GM21737 (cell line): ENCODE data around the gene STRIT1.
"Not testable (repeated sequence)": the region's sequence is repeated elsewhere in the genome, so short reads cannot be mapped to it uniquely, and the experiment has no call there.

Experiments used
- ATAC-seq: cut with Tn5 transposase; IDR thresholded peaks from one replicate; pipeline ENCODE4 v1.9.1; 2021; ENCODE audit warnings: mild to moderate bottlenecking, moderate library complexity; ENCODE audit not compliant: unreplicated experiment

The STRIT1 gene

GRCh38 chr3:155274435-155274834 is 19.0 kb downstream of the STRIT1 start:
- ATAC-seq = not testable (repeated sequence)

GRCh38 chr3:155271343-155271613 is 22.2 kb downstream of the STRIT1 start:
- no peak for ATAC-seq

GRCh38 chr3:155270485-155271342 is 22.8 kb downstream of the STRIT1 start:
- no peak for ATAC-seq

- no peak for ATAC-seq
Measured at GRCh38 chr3:155270063-155270462, 23.4 kb downstream of the STRIT1 start.

- ATAC-seq = not testable (repeated sequence)
Measured at GRCh38 chr3:155262855-155263254, 30.6 kb downstream of the STRIT1 start.

GRCh38 chr3:155262295-155262694 is 31.2 kb downstream of the STRIT1 start:
- no peak for ATAC-seq

- ATAC-seq = no peak
Measured at GRCh38 chr3:155254445-155254844, 39.0 kb downstream of the STRIT1 start.

GRCh38 chr3:155252535-155252934 is 40.9 kb downstream of the STRIT1 start:
- ATAC-seq = no peak

GRCh38 chr3:155252021-155252420 is 41.5 kb downstream of the STRIT1 start:
- no peak for ATAC-seq

GRCh38 chr3:155248531-155249187 is 44.8 kb downstream of the STRIT1 start:
- no peak for ATAC-seq

- no peak for ATAC-seq
Measured at GRCh38 chr3:155244699-155245098, 48.8 kb downstream of the STRIT1 start.

GRCh38 chr3:155244216-155244615 is 49.3 kb downstream of the STRIT1 start:
- no peak for ATAC-seq

GRCh38 chr3:155243512-155243921 is 50.0 kb downstream of the STRIT1 start:
- no peak for ATAC-seq

GRCh38 chr3:155242342-155242741 is 51.1 kb downstream of the STRIT1 start:
- no peak for ATAC-seq

- no peak for ATAC-seq
Measured at GRCh38 chr3:155241579-155241978, 51.9 kb downstream of the STRIT1 start.
